ENCODE results near the gene ZNF410. TPM values are rescaled to one million over a fixed set of nuclear protein-coding genes. Genes with fewer than 3 reads are reported as not detected.

Gene ZNF410
- total RNA-seq, 3 donors from 2014 or later (not counting 1 experiment from before 2014, with no cell fraction given) = 111 to 118 (median 113) TPM

GRCh38 chr14:73977896-73978295 is 91.2 kb downstream of the ZNF410 start:
- Histone ChIP-seq H3K9me3 (ENCODE audit: control insufficient read depth, insufficient read depth, low read length) (no peaks in the 10 kb centered on the region), H3K4me1 (ENCODE audit: control insufficient read depth, insufficient read depth, low read length) (no peaks in the 10 kb centered on the region), H3K27me3 (ENCODE audit: control insufficient read depth, insufficient read depth, low read length) (no peaks in the 10 kb centered on the region), H3K36me3 (ENCODE audit: control insufficient read depth, insufficient read depth, low read length) (peaks cover 5% of the 10 kb centered on the region), H3K27ac (ENCODE audit: low read length) (no peak overlapping the region), H3K4me3 (ENCODE audit: low read length) (no peak overlapping the region)
- ATAC-seq = no peak
- Mint-ChIP-seq H3K27me3 (ENCODE audit: low read depth in 2 of 2) (no peaks in the 10 kb centered on the region), H3K9me3 (no peaks in the 10 kb centered on the region), H3K4me3 (no peak overlapping the region), H3K4me1 (no peaks in the 10 kb centered on the region), H3K27ac (no peak overlapping the region), H3K36me3 (no peaks in the 10 kb centered on the region)
- intact Hi-C loops (cut with micrococcal nuclease) = no loop called here
- DNase-seq = no peak
- TF ChIP-seq CTCF (IDR thresholded peaks at IDR 0.05) = no peak
- WGBS (ENCODE audit: insufficient coverage) = 92% methylated on average over 2 of the region's 4 CpGs

Other genes starting within 250 kb of the ZNF410 start
- gene DNAL1, start 241.9 kb upstream of the ZNF410 start, total RNA-seq = 10 to 100 TPM in 2 of 3 donors, 1 to 10 TPM in 1; 6.7 to 10.3 (median 10.1) TPM
- 10 to 100 TPM; 26.0 to 32.3 (median 28.9) TPM for gene PNMA1, start 172.5 kb upstream of the ZNF410 start, total RNA-seq
- 1 to 10 TPM in 2 of 3 donors, under 1 TPM in 1; 0.48 to 1.5 (median 1.5) TPM for gene PTGR2, start 35.0 kb upstream of the ZNF410 start, total RNA-seq
- 1 to 10 TPM; 2.5 to 4.8 (median 3.1) TPM for gene FAM161B, start 63.2 kb downstream of the ZNF410 start, total RNA-seq
- gene COQ6, start 63.4 kb downstream of the ZNF410 start, total RNA-seq = 10 to 100 TPM; 20.8 to 24.0 (median 21.7) TPM
- gene ENTPD5, start 132.4 kb downstream of the ZNF410 start, total RNA-seq = 10 to 100 TPM in 2 of 3 donors, 1 to 10 TPM in 1; 8.6 to 15.7 (median 13.0) TPM
- gene BBOF1, start 132.5 kb downstream of the ZNF410 start, total RNA-seq = 1 to 10 TPM; 3.1 to 3.6 (median 3.2) TPM
- gene ALDH6A1, start 197.6 kb downstream of the ZNF410 start, total RNA-seq = 1 to 10 TPM; 8.5 to 9.6 (median 9.5) TPM
- gene LIN52, start 198.1 kb downstream of the ZNF410 start, total RNA-seq = 10 to 100 TPM; 10.6 to 15.0 (median 12.8) TPM

Data from natural killer cell (primary cell).